Hypothalamus (tissue), 51 donors: ENCODE results near the gene SCUBE2.
"Not testable (repeated sequence)": the region's sequence is repeated elsewhere in the genome, so short reads cannot be mapped to it uniquely, and the experiment has no call there.

Source experiments
- DNase-seq, 51 donors: peaks; one replicate each; lab custom pipeline; 2025; lab: John Stamatoyannopoulos, UW

Gene SCUBE2

GRCh38 chr11:9109858-9110731 lies 18.7 kb upstream of the SCUBE2 start:
- no peak for DNase-seq

- no peak for DNase-seq
Measured at GRCh38 chr11:9104580-9104979, 13.2 kb upstream of the SCUBE2 start.

- DNase-seq, result no peak
Measured at GRCh38 chr11:9103542-9104276, 12.3 kb upstream of the SCUBE2 start.

- DNase-seq, result no peak
Measured at GRCh38 chr11:9099617-9100016, 8.2 kb upstream of the SCUBE2 start.

GRCh38 chr11:9098455-9098854 lies 7.1 kb upstream of the SCUBE2 start:
- DNase-seq, result not testable (repeated sequence)

GRCh38 chr11:9097186-9097943 lies 6.0 kb upstream of the SCUBE2 start:
- not testable (repeated sequence) for DNase-seq

- no peak for DNase-seq
Measured at GRCh38 chr11:9096427-9096826, 5.0 kb upstream of the SCUBE2 start.

GRCh38 chr11:9095421-9095820 lies 4.0 kb upstream of the SCUBE2 start:
- DNase-seq, result no peak

- DNase-seq, result no peak
Measured at GRCh38 chr11:9094420-9094819, 3.0 kb upstream of the SCUBE2 start.

GRCh38 chr11:9092853-9093778 lies 1.7 kb upstream of the SCUBE2 start:
- DNase-seq, result no peak

GRCh38 chr11:9092072-9092471 lies 673 bp upstream of the SCUBE2 start:
- DNase-seq, result no peak

- no peak for DNase-seq
Measured at GRCh38 chr11:9090488-9091043, 833 bp downstream of the SCUBE2 start.

- DNase-seq, result no peak
Measured at GRCh38 chr11:9089636-9090035, 1.8 kb downstream of the SCUBE2 start.

GRCh38 chr11:9089061-9089460 lies 2.3 kb downstream of the SCUBE2 start:
- DNase-seq, result no peak

GRCh38 chr11:9082575-9082974 lies 8.8 kb downstream of the SCUBE2 start:
- DNase-seq, result no peak

- no peak for DNase-seq
Measured at GRCh38 chr11:9081153-9081552, 10.2 kb downstream of the SCUBE2 start.

- DNase-seq, result no peak
Measured at GRCh38 chr11:9078113-9079086, 13.0 kb downstream of the SCUBE2 start.

GRCh38 chr11:9077164-9077563 lies 14.2 kb downstream of the SCUBE2 start:
- DNase-seq, result no peak

GRCh38 chr11:9076661-9077060 lies 14.7 kb downstream of the SCUBE2 start:
- no peak for DNase-seq
